Fibroblast of mammary gland (primary cell): ENCODE results near the gene LRRC53.

Experiments used
- DNase-seq: peaks from one replicate; pipeline ENCODE4 v3.0.0-alpha.2; 2010; ENCODE audit warnings: low read depth
- H3K4me3 ChIP-seq: 2 replicates; pipeline ENCODE4 v1.5.1; 2011; ENCODE audit warnings: low read depth, mild to moderate bottlenecking, low read length, moderate library complexity; ENCODE audit not compliant: control insufficient read depth
- TF ChIP-seq, protein P1 (sequence below): conservative IDR thresholded peaks from 2 replicates; pipeline ENCODE4 v1.5.1; 2011; ENCODE audit warnings: low read depth, low read length, inconsistent platforms; ENCODE audit not compliant: control insufficient read depth, insufficient read depth

The LRRC53 gene

GRCh38 chr1:74420467-74420866 lies 91.9 kb downstream of the LRRC53 start:
- TF ChIP-seq, protein P1, sequence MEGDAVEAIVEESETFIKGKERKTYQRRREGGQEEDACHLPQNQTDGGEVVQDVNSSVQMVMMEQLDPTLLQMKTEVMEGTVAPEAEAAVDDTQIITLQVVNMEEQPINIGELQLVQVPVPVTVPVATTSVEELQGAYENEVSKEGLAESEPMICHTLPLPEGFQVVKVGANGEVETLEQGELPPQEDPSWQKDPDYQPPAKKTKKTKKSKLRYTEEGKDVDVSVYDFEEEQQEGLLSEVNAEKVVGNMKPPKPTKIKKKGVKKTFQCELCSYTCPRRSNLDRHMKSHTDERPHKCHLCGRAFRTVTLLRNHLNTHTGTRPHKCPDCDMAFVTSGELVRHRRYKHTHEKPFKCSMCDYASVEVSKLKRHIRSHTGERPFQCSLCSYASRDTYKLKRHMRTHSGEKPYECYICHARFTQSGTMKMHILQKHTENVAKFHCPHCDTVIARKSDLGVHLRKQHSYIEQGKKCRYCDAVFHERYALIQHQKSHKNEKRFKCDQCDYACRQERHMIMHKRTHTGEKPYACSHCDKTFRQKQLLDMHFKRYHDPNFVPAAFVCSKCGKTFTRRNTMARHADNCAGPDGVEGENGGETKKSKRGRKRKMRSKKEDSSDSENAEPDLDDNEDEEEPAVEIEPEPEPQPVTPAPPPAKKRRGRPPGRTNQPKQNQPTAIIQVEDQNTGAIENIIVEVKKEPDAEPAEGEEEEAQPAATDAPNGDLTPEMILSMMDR = no peak
- no peak overlapping the region for H3K4me3 ChIP-seq
- DNase-seq = no peak
